ENCODE data around the gene CFAP20DC.

Gene CFAP20DC

GRCh38 chr3:58962816-58963215 is 87.0 kb downstream of the CFAP20DC start:
- no peak for TF ChIP-seq CTCF (conservative IDR thresholded peaks at IDR 0.05; ENCODE audit: low read depth)
- POLR2A ChIA-PET (ENCODE audit: low non-redundant PET): no interaction called here
- CTCF ChIA-PET: no interaction called here
- DNase-seq (ENCODE audit: low spot score): no peak
- H3K27ac ChIP-seq: no peak overlapping the region

- ChIA-PET CTCF (no interaction called here), POLR2A (ENCODE audit: low non-redundant PET) (no interaction called here)
- no peak for TF ChIP-seq CTCF (conservative IDR thresholded peaks at IDR 0.05; ENCODE audit: low read depth)
- H3K27ac ChIP-seq: no peak overlapping the region
- DNase-seq (ENCODE audit: low spot score): no peak
These were observed 87.7 kb downstream of the CFAP20DC start for GRCh38 chr3:58962040-58962651.

GRCh38 chr3:58955308-58955707 is 94.5 kb downstream of the CFAP20DC start:
- no peak for TF ChIP-seq CTCF (conservative IDR thresholded peaks at IDR 0.05; ENCODE audit: low read depth)
- POLR2A ChIA-PET (ENCODE audit: low non-redundant PET): no interaction called here
- H3K27ac ChIP-seq: no peak overlapping the region
- no peak for DNase-seq (ENCODE audit: low spot score)
- CTCF ChIA-PET: no interaction called here

GRCh38 chr3:58953288-58953687 is 96.5 kb downstream of the CFAP20DC start:
- POLR2A ChIA-PET (ENCODE audit: low non-redundant PET): no interaction called here
- DNase-seq (ENCODE audit: low spot score): no peak
- H3K27ac ChIP-seq: no peak overlapping the region
- no peak for TF ChIP-seq CTCF (conservative IDR thresholded peaks at IDR 0.05; ENCODE audit: low read depth)
- CTCF ChIA-PET: no interaction called here

- TF ChIP-seq CTCF (conservative IDR thresholded peaks at IDR 0.05; ENCODE audit: low read depth): no peak
- no peak for DNase-seq (ENCODE audit: low spot score)
- no peak overlapping the region for H3K27ac ChIP-seq
- ChIA-PET CTCF (no interaction called here), POLR2A (ENCODE audit: low non-redundant PET) (no interaction called here)
These were observed 97.5 kb downstream of the CFAP20DC start for GRCh38 chr3:58952128-58952917.

GRCh38 chr3:58948018-58948417 is 101.8 kb downstream of the CFAP20DC start:
- H3K27ac ChIP-seq: no peak overlapping the region
- ChIA-PET CTCF (no interaction called here), POLR2A (ENCODE audit: low non-redundant PET) (no interaction called here)
- no peak for DNase-seq (ENCODE audit: low spot score)
- TF ChIP-seq CTCF (conservative IDR thresholded peaks at IDR 0.05; ENCODE audit: low read depth): no peak

Data from RWPE1 (cell line).